NCI-H1048 (cell line): ENCODE measurements around the gene GOLGA8K.
"Not testable (repeated sequence)": the region's sequence is repeated elsewhere in the genome, so short reads cannot be mapped to it uniquely, and the experiment has no call there.

Source experiments
- DNase-seq: peaks from one replicate; lab custom pipeline; 2025; lab: John Stamatoyannopoulos, UW

The GOLGA8K gene

GRCh38 chr15:32403192-32403591 is at the start of gene GOLGA8K:
GOLGA8K (minus strand) TSS chr15:32403292; CDS start chr15:32403194, 98 bp downstream.
- DNase-seq = not testable (repeated sequence)

GRCh38 chr15:32440445-32440977 is 37.4 kb upstream of the GOLGA8K start:
- DNase-seq = not testable (repeated sequence)

GRCh38 chr15:32434102-32434963 is 31.2 kb upstream of the GOLGA8K start:
- DNase-seq = not testable (repeated sequence)

- not testable (repeated sequence) for DNase-seq
Observed at GRCh38 chr15:32427635-32428034, 24.5 kb upstream of the GOLGA8K start.

GRCh38 chr15:32426511-32426910 is 23.4 kb upstream of the GOLGA8K start:
- not testable (repeated sequence) for DNase-seq

- not testable (repeated sequence) for DNase-seq
Observed at GRCh38 chr15:32407903-32408302, 4.8 kb upstream of the GOLGA8K start.

GRCh38 chr15:32396522-32396921 is 6.6 kb downstream of the GOLGA8K start:
- DNase-seq = not testable (repeated sequence)

- not testable (repeated sequence) for DNase-seq
Observed at GRCh38 chr15:32394745-32395144, 8.3 kb downstream of the GOLGA8K start.

GRCh38 chr15:32388050-32388648 is 14.9 kb downstream of the GOLGA8K start:
- not testable (repeated sequence) for DNase-seq

- not testable (repeated sequence) for DNase-seq
Observed at GRCh38 chr15:32385823-32386495, 17.1 kb downstream of the GOLGA8K start.

- not testable (repeated sequence) for DNase-seq
Observed at GRCh38 chr15:32374185-32374584, 28.9 kb downstream of the GOLGA8K start.

- DNase-seq = not testable (repeated sequence)
Observed at GRCh38 chr15:32373707-32374106, 29.4 kb downstream of the GOLGA8K start.

- not testable (repeated sequence) for DNase-seq
Observed at GRCh38 chr15:32372075-32372474, 31.0 kb downstream of the GOLGA8K start.

GRCh38 chr15:32370526-32370925 is 32.6 kb downstream of the GOLGA8K start:
- DNase-seq = not testable (repeated sequence)

GRCh38 chr15:32370064-32370463 is 33.0 kb downstream of the GOLGA8K start:
- not testable (repeated sequence) for DNase-seq

- not testable (repeated sequence) for DNase-seq
Observed at GRCh38 chr15:32366492-32366891, 36.6 kb downstream of the GOLGA8K start.

- not testable (repeated sequence) for DNase-seq
Observed at GRCh38 chr15:32365955-32366354, 37.1 kb downstream of the GOLGA8K start.

- DNase-seq = not testable (repeated sequence)
Observed at GRCh38 chr15:32364944-32365343, 38.1 kb downstream of the GOLGA8K start.

GRCh38 chr15:32363449-32363848 is 39.6 kb downstream of the GOLGA8K start:
- DNase-seq = not testable (repeated sequence)

GRCh38 chr15:32361662-32362061 is 41.4 kb downstream of the GOLGA8K start:
- not testable (repeated sequence) for DNase-seq

GRCh38 chr15:32358462-32358861 is 44.6 kb downstream of the GOLGA8K start:
- not testable (repeated sequence) for DNase-seq

- not testable (repeated sequence) for DNase-seq
Observed at GRCh38 chr15:32356909-32357308, 46.2 kb downstream of the GOLGA8K start.
